Amygdala (tissue), 56 donors: ENCODE measurements around the gene SLC19A1.
"Not testable (repeated sequence)": the region's sequence is repeated elsewhere in the genome, so short reads cannot be mapped to it uniquely, and the experiment has no call there.

Source experiments
- DNase-seq, 56 donors: peaks; one replicate each; lab custom pipeline; 2025; lab: John Stamatoyannopoulos, UW

The SLC19A1 gene

GRCh38 chr21:45509566-45510465, 32.4 kb downstream of the SLC19A1 start:
- no peak for DNase-seq

DNA sequence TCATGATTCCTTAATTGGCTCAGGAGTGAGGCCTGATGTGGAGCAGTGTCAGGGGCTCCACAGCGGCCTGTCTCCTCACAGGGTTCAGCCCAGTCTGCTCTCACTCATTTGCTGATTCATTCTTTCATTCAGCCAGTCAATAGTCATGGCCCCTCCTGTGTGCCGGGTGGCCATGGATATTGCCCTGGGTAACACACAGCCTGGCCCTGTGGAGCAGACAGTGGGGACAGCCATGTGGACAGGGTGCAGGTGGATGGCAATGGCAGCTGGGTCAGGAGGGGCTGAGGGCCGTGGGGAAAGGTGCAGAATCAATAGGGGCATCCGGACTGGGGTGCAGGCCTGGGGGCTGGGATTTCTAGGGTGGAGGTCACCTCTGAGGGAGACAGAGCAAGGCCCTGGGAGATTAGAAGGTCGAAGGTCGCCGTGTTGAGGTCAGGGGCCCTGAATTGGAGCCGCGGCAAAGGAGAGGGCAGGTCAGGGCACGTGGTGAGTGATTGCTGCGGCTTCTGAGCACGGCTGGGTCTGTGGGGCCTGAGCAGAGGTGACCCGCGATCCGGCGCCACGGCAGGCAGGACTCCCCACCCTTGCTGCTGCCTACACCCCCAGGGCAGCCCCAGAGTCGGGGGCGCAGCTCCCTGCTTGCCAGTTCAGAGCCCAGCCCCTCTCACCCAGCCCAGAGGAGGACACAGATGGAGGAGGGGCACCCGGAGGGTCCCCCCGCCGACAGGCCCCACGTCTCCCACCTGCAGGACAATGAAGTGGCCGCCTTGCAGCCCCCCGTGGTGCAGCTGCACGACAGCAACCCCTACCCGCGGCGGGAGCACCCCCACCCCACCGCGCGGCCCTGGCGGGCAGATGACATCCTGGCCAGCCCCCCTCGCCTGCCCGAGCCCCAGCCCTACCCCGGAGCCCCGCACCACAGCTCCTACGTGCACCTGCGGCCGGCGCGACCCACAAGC, 33.4 kb downstream of the SLC19A1 start:
- DNase-seq, result no peak

DNA sequence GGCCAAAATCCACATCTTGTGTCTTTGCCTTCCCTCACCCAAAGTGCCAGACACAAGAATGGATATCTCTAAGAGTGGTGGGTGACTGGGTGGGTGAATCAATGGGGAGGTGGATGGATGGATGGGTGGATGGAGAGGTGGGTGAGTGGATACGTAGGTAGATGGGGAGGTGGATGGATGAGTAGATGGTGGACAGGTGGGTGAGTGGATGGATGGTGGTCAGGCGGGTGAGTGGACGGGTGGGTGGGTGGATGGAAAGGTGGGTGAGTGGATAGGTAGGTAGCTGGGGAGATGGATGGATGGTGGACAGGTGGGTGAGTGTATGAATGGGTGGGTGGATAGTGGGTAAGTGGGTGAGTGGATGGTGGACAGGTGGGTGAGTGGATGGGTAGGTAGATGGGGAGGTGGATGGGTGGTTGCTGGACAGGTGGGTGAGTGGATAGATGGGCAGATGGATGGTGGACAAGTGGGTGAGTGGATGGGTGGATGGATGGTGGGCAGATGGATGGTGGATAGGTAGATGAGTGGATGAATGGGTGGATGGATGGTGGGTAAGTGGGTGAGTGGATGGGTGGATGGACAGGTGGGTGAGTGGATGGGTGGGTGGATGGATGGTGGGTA, 34.2 kb downstream of the SLC19A1 start:
- DNase-seq, result no peak

DNA sequence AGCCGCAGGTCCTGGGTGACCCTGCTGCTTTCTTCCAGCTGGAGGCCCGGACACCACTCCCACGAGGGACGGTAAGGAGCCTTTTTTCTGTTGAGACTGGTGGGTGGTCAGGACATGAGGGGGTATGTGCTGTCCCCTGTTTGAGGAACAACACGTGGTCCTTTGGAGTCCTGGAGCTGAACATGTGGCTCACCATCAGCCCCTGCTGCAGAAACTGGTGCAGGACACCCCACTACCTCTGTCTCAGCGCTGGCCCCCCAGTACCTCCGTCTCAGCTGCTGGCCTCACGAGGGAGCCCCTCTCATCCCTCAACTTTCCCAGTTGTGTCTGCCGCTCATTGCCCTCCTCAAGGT, 34.7 kb downstream of the SLC19A1 start:
- DNase-seq, result no peak

GRCh38 chr21:45506836-45507522, 35.3 kb downstream of the SLC19A1 start:
- no peak for DNase-seq

DNA sequence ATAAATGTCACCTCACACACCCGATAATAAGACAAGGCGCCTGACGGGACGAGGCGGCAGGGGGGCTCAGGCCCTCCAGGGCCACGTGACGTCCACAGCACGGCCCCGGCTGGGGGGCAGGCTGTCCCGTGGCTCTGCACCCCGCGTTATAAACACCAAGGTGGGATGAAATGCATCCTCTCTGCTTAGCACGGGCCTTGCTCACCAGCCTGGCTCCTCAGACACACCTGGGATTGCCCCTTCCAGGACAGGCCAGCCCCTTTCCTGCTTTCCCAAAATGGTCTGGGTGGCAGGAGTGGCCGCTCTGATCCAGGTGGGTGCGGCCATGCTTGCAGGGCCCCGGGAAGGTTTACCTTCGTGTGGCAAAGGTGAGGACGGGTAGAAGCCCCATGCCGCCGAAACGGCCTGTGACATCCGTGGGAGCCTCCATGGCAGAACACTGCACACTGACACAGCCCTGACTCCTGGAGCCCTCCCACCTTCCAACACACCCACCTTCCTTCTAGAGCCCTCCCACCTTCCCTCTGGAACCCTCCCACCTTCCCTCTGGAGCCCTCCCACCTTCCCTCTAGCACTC, 35.9 kb downstream of the SLC19A1 start:
- DNase-seq, result no peak

- DNase-seq, result no peak
Measured at GRCh38 chr21:45505416-45506021, 36.7 kb downstream of the SLC19A1 start.

DNA sequence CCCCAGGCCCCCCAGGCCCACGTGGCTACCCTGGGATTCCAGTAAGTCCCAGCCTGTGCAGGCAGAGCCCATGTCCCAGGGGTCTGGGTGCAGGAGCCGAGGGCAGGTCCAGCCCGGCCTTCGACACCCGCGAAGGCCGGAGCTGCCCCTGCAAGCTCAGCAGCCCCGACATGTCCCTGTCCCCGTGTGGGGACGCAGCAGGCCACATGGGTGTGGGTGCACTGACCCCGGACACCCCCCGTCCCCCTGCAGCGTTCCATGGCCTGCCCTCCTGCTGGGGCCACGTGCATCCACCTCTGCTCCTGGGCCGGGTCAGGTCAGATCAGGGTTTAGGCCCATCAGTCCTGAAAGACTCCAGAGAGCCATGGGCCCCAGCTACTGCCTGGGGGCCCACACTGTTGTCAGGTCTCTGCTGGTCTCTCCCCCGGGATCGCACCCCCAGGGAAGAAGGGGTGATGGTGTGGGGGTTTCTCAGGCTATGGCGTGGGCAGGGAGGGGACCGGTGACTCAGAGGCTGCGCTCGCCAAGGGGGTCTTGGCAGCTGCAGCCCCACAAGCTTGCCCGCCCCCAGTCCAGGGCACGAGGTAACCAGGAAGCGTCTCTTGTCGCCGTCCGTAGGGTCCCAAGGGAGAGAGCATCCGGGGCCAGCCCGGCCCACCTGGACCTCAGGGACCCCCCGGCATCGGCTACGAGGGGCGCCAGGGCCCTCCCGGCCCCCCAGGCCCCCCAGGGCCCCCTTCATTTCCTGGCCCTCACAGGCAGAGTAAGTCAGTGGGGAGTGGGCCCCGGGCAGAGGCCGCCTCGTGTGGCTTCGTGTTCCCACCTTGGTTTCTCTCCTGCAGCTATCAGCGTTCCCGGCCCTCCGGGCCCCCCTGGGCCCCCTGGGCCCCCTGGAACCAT, 37.5 kb downstream of the SLC19A1 start:
- no peak for DNase-seq

DNA sequence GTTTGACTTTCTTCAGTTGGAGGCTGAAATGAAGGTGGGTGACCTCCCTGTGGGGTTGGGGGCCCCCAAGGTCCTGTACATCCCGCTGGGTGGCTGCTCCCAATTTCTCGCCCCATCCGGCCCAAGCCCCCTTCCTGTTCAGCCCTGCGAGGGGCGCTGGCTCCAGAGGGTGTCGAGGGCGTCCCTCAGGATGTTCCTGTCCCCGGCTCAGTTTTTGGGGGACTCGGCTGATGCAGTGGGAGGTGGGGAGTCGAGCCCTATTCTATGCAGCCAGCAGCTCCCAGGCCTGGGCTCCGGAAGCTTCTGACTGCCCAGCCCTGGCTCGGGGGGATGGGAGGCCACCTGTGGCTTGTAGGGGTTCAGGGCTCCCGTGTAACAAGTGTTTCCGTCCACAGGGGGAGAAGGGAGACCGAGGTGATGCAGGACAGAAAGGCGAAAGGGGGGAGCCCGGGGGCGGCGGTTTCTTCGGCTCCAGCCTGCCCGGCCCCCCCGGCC, 38.2 kb downstream of the SLC19A1 start:
- no peak for DNase-seq

- not testable (repeated sequence) for DNase-seq
Measured at GRCh38 chr21:45503226-45503625, 39.0 kb downstream of the SLC19A1 start.

DNA sequence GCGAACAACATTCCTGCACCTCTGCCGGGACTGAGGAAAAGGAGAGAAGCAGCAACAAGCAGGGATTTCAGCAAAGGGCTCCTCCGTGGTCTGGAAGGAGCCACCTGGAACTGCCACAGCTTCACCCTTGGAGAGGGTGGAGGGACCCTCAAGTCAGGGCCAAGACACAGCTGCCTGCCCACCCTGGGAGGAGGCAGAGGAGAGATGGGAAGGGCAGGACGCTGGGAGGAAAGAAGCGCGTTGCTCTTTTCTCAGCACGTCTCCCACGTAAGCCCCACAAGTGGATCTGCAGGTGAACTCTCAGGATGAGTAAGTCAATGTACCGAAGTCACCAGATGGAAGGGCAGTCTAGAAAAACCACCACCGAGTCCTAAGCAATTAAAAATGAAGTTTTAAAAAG, 39.6 kb downstream of the SLC19A1 start:
- no peak for DNase-seq

DNA sequence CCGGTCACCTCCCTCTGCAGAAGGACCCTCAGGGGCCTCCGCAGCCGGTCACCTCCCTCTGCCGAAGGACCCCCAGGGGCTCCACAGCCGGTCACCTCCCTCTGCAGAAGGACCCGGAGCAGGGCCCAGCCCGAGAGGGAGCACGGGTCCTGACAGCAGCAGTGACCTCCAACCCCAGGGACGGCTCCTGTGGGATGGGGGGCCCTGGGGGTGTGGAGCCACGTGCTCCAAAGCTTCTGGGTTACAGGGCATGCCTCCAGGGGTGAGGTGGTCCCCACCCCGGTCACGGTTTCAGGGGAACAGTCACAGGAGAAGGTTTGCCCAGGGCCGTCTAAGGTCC, 40.3 kb downstream of the SLC19A1 start:
- DNase-seq, result no peak

DNA sequence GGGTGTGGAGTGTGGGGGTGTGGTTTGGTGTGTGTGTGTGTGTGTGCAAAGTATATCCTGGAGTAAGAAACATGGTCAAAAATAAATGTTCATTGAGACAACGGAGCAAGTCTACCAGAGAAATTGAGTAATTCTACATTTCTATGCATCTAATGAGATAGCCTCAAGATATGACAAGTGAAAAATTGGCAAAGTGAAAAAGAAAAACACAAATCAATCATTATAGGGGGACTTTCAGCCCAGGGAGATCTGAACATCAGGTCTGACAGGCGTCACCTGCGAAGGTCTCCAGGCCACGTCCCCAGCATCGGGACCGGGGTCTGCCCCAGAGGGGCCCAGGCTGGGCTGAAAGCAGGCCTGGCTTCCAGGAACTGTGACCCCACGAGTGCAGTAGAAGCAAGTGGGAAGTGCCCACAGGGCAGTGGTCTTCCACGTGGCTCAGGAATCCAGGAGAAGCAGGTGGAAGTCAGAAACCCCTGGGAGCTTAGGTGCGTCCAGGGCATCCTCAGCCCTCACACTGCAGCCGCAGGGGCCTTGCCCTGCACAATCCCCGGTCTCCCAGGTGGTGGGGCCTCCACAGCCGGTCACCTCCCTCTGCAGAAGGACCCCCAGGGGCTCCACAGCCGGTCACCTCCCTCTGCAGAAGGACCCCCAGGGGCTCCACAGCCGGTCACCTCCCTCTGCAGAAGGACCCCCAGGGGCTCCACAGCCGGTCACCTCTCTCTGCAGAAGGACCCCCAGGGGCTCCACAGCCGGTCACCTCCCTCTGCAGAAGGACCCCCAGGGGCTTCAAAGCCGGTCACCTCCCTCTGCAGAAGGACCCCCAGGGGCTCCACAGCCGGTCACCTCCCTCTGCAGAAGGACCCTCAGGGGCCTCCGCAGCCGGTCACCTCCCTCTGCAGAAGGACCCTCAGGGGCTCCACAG, 40.9 kb downstream of the SLC19A1 start:
- not testable (repeated sequence) for DNase-seq

DNA sequence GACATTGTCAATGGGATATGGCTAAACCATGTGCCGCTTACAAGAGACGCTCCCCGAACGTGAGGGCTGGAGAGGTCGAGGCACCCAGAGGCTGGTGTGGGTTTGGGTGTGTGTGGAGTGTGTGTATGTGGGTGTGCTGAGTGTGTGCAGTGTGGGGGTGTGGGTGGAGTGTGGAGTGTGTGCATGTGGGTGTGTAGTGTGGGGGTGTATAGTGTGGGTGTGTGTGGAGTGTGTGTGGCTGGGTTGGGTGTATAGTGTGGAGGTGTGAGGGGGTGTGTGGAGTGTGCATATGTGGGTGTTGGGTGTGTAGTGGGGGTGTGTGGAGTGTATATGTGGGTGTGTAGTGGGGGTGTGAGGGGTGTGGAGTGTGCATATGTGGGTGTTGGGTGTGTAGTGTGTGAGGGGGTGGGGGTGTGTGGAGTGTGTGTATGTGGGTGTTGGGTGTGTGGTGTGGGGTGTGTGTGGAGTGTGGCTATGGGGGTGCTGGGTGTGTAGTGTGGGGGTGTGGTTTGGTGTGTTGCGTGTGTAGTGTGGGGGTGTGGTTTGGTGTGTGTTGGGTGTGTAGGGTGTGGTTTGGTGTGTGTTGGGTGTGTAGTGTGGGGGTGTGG, 42.2 kb downstream of the SLC19A1 start:
- no peak for DNase-seq

DNA sequence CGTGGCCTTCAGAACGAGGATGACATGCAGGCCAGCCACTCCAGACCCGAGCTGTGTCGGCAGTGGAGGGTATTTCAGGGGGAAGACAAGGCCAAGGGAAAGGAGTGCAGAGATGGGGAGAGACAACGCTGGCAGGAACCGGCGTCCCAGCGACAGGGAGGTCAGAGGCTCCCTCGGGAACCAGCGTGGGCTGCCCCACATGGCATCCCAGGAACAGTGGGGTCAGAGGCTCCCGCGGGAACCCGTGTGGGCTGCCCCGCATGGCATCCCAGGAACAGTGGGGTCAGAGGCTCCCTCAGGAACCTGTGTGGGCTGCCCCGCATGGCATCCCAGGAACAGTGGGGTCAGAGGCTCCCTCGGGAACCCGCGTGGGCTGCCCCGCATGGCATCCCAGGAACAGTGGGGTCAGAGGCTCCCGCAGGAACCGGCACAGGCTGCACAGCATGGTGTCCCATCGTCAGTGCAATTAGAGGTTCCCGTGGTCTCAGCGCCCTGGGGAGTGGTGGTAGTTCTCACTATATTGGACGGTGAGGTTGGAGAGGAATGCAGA, 43.0 kb downstream of the SLC19A1 start:
- no peak for DNase-seq

DNA sequence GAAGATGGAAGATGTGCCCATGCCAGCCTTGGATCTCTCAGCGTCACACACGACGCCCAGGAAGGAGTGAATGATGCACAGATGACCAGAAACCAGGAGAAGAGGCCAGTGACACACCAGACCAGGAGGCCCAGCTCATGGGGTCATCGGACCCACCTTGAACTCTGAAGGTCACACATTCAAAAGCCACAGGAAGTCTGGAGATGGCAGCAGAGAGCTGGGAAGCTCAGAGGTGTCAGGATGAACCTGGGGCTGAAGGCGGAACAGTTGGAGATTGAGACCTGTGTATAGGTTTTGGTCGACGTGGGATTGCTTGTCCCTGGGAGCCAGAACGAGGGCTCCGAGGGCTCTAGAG, 43.6 kb downstream of the SLC19A1 start:
- no peak for DNase-seq
